Hepatocyte (in vitro differentiated cells): ENCODE data around the gene HTR6. TPM values are rescaled to one million over a fixed set of nuclear protein-coding genes. Genes with fewer than 3 reads are reported as not detected.

Source experiments
- DNase-seq: peaks from one replicate; pipeline ENCODE4 v3.0.0-alpha.2; 2016; ENCODE audit warnings: low spot score
- H2AFZ ChIP-seq: fragments of 200-600 bp; sonication (generic); 2 replicates; pipeline ENCODE4 v1.6.0; 2016; ENCODE audit warnings: antibody characterized with exemption, mild to moderate bottlenecking
- H3K27ac ChIP-seq: fragments of 200-600 bp; sonication (generic); 2 replicates; pipeline ENCODE4 v1.5.1; 2016; ENCODE audit warnings: mild to moderate bottlenecking
- H3K27me3 ChIP-seq: fragments of 200-600 bp; sonication (generic); 2 replicates; pipeline ENCODE4 v1.6.1; 2016
- H3K36me3 ChIP-seq: fragments of 200-600 bp; sonication (generic); replicated peaks from 2 replicates; pipeline ENCODE4 v1.5.1; 2016; ENCODE audit warnings: low read depth; ENCODE audit not compliant: insufficient read depth
- H3K4me1 ChIP-seq: fragments of 200-600 bp; sonication (generic); 2 replicates; pipeline ENCODE4 v1.5.1; 2016; ENCODE audit warnings: mild to moderate bottlenecking, moderate library complexity; ENCODE audit not compliant: insufficient read depth
- H3K4me2 ChIP-seq: fragments of 200-600 bp; sonication (generic); 2 replicates; pipeline ENCODE4 v1.6.0; 2016
- H3K4me3 ChIP-seq: fragments of 200-600 bp; sonication (generic); 2 replicates; pipeline ENCODE4 v1.5.1; 2016; ENCODE audit warnings: mild to moderate bottlenecking
- H3K79me2 ChIP-seq: fragments of 200-600 bp; sonication (generic); 2 replicates; pipeline ENCODE4 v1.6.0; 2017; ENCODE audit warnings: mild to moderate bottlenecking
- H3K9me2 ChIP-seq: fragments of 200-600 bp; sonication (generic); replicated peaks from 2 replicates; pipeline ENCODE4 v1.6.0; 2017; ENCODE audit warnings: mild to moderate bottlenecking; ENCODE audit not compliant: insufficient read depth
- H3K9me3 ChIP-seq: fragments of 200-600 bp; sonication (generic); 2 replicates; pipeline ENCODE4 v1.5.1; 2016; ENCODE audit warnings: low read depth, mild to moderate bottlenecking
- H4K20me1 ChIP-seq: fragments of 200-600 bp; sonication (generic); 2 replicates; pipeline ENCODE4 v1.6.0; 2016; ENCODE audit warnings: mild to moderate bottlenecking; ENCODE audit not compliant: insufficient read depth, poor library complexity, severe bottlenecking
- CTCF ChIP-seq: fragments of 200-600 bp; sonication (generic); IDR thresholded peaks from 2 replicates; pipeline ENCODE4 v1.5.1; 2016; ENCODE audit warnings: antibody characterized with exemption, mild to moderate bottlenecking; ENCODE audit not compliant: poor library complexity
- EZH2 ChIP-seq: fragments of 200-600 bp; sonication (generic); IDR thresholded peaks from 2 replicates; pipeline ENCODE4 v1.6.1; 2016; ENCODE audit warnings: antibody characterized with exemption, mild to moderate bottlenecking, borderline replicate concordance
- EZH2phosphoT487 ChIP-seq: fragments of 200-600 bp; sonication (generic); IDR thresholded peaks from one replicate; pipeline ENCODE4 v1.6.1; 2018; ENCODE audit warnings: antibody characterized with exemption, mild to moderate bottlenecking, low read depth, moderate library complexity; ENCODE audit not compliant: unreplicated experiment, severe bottlenecking
- WGBS: methylation state at CpG from one replicate; pipeline ENCODE4 v1.1.6; 2016; ENCODE audit warnings: low lambda C conversion rate; ENCODE audit errors: missing lambda C conversion rate; 5-methylcytosine and 5-hydroxymethylcytosine counted together
- polyA plus RNA-seq: library from polyadenylated mRNA; unstranded; fragments of >200 nt; fragmentation: Nextera tagmentation; extraction: Ambion mirVana; gene quantifications from 2 replicates; pipeline ENCODE4 v1.2.1, GENCODE V29; 2016
- total RNA-seq: library from RNA; depleted of rRNA; stranded (reverse); fragments of >200 nt; gene quantifications from 2 replicates; pipeline ENCODE4 v1.2.3, GENCODE V29; 2014

HTR6 gene
- total and polyA plus RNA-seq, 2 experiments from 2014 or later, result not detected

- no peaks in the 10 kb centered on the region for H3K4me1 ChIP-seq
- no peak overlapping the region for H3K4me2 ChIP-seq
- H3K36me3 ChIP-seq, result no peaks in the 10 kb centered on the region
- no peak overlapping the region for H3K4me3 ChIP-seq
- no peak overlapping the region for H2AFZ ChIP-seq
- WGBS, result 91% methylated on average over 4 of the region's 4 CpGs
- no peaks in the 10 kb centered on the region for H3K9me3 ChIP-seq
- no peaks in the 10 kb centered on the region for H3K27me3 ChIP-seq
- no peaks in the 10 kb centered on the region for H3K9me2 ChIP-seq
- H4K20me1 ChIP-seq, result no peaks in the 10 kb centered on the region
- TF ChIP-seq CTCF (no peak), EZH2phosphoT487 (no peak), EZH2 (no peak)
- no peak for DNase-seq
- no peak overlapping the region for H3K27ac ChIP-seq
- no peaks in the 10 kb centered on the region for H3K79me2 ChIP-seq
These were observed 33.5 kb downstream of the HTR6 start for GRCh38 chr1:19698181-19698580.

GRCh38 chr1:19700079-19700777 is 35.6 kb downstream of the HTR6 start:
- Histone ChIP-seq H3K27me3 (no peaks in the 10 kb centered on the region), H3K79me2 (no peaks in the 10 kb centered on the region), H4K20me1 (no peaks in the 10 kb centered on the region), H3K9me3 (no peaks in the 10 kb centered on the region), H3K9me2 (no peaks in the 10 kb centered on the region), H3K36me3 (no peaks in the 10 kb centered on the region), H3K4me1 (no peaks in the 10 kb centered on the region), H2AFZ (no peak overlapping the region), H3K4me2 (no peak overlapping the region), H3K27ac (no peak overlapping the region), H3K4me3 (no peak overlapping the region)
- no peak for TF ChIP-seq CTCF
- no peak for TF ChIP-seq EZH2phosphoT487
- TF ChIP-seq EZH2, result no peak
- DNase-seq, result no peak
- 91% methylated on average over 14 of the region's 14 CpGs for WGBS

- WGBS, result 77% methylated on average over 3 of the region's 3 CpGs
- no peaks in the 10 kb centered on the region for H3K9me2 ChIP-seq
- no peaks in the 10 kb centered on the region for H3K27me3 ChIP-seq
- no peak overlapping the region for H3K27ac ChIP-seq
- DNase-seq, result no peak
- H2AFZ ChIP-seq, result no peak overlapping the region
- H3K9me3 ChIP-seq, result no peaks in the 10 kb centered on the region
- no peaks in the 10 kb centered on the region for H4K20me1 ChIP-seq
- TF ChIP-seq CTCF, result no peak
- TF ChIP-seq EZH2, result no peak
- no peak for TF ChIP-seq EZH2phosphoT487
- no peak overlapping the region for H3K4me3 ChIP-seq
- no peaks in the 10 kb centered on the region for H3K36me3 ChIP-seq
- no peaks in the 10 kb centered on the region for H3K79me2 ChIP-seq
- H3K4me1 ChIP-seq, result no peaks in the 10 kb centered on the region
- H3K4me2 ChIP-seq, result no peak overlapping the region
These were observed 38.6 kb downstream of the HTR6 start for GRCh38 chr1:19703280-19703679.
